HG03139 (cell line): ENCODE results near the gene SEC63.

Experiments used
- ATAC-seq: cut with Tn5 transposase; IDR thresholded peaks from one replicate; pipeline ENCODE4 v1.9.1; 2021; ENCODE audit not compliant: unreplicated experiment

SEC63 gene

DNA sequence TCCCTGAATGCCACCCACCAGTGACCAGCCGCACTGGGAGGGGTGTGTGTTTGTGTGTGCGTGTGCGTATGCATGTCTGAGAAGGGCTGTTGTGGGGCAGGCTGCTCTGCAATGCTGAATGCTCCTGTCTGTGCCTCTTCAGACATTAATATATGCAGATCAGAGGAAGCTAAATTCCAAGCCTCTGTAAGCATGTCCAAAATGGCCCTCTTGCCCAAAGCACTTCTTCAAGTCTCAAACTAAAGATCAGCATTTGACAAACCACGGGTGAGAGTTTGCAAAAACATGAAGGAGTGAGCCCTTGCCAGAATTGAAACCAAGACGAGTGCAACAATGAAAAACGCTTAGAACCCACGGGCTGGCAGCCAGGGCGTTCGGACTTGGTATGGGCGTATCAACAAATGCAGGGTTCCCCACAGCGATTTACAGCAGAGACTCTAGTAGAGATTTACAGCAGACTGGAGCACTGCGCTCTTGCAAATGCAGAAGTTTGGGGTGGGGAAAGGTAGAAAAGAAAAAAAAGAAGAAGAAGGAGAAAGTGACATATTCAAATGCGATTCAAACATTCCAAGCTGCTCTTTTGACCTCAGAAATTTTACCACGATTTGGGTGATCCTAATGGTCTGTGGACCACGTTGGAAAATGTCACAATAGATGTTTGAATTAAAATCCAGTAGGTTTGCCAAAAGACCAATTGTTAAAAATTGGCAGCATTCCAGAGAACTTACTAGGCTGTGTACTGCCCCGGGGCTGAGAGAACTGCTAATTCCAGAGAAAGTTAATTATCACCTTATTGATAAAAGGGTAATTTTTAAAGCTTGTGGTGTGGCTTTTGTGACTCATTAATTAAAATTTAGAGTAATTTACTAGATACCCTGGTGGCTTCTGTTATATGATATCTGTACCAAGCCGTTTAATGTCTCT, 137.4 kb downstream of the SEC63 start:
- no peak for ATAC-seq

GRCh38 chr6:107819964-107820337, 138.1 kb downstream of the SEC63 start:
- ATAC-seq = no peak

DNA sequence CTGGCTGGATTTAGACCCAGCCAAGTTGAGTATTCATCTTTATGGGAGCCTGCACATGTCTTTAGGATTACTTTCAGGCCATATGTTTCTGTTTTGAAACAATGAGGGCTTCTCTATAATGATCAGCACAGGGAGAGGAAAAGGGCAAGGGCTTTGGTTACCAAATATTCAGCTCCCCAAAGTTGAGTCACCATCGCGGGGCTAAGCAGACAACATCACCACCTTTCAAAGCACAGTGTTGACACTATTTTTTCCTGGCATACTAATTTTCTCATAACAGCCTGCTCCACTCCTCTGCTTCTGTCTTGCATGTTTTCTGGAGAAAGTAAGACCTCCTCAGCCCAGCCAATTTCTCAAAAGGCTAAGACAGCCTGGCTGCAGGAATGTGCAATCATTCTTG, 138.8 kb downstream of the SEC63 start:
- no peak for ATAC-seq

DNA sequence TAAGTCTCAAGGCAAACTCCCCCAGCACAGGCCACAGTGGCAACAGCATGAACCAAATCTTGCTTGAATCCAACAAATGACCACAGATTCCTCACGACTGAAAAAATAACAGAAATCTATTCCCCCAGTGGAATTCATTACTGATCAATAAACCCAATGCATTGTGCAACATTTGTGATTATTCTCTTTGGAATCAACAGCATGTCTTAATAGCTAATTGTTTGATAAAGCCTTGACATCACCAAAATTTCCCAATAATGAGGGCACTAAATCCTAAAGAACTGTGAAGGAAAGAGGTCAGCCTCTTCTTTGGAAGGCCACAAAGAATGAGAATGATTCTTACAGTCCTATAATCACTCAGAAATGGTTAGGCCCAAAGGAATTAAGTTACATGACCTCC, 139.7 kb downstream of the SEC63 start:
- no peak for ATAC-seq

- no peak for ATAC-seq
Measured at GRCh38 chr6:107817784-107818183, 140.2 kb downstream of the SEC63 start.
